Hepatocyte (in vitro differentiated cells): ENCODE data around the gene NSUN3. TPM values are rescaled to one million over a fixed set of nuclear protein-coding genes. Genes with fewer than 3 reads are reported as not detected.

Experiments
- DNase-seq: peaks from one replicate; pipeline ENCODE4 v3.0.0-alpha.2; 2016; ENCODE audit warnings: low spot score
- H2AFZ ChIP-seq: fragments of 200-600 bp; sonication (generic); 2 replicates; pipeline ENCODE4 v1.6.0; 2016; ENCODE audit warnings: antibody characterized with exemption, mild to moderate bottlenecking
- H3K27ac ChIP-seq: fragments of 200-600 bp; sonication (generic); 2 replicates; pipeline ENCODE4 v1.5.1; 2016; ENCODE audit warnings: mild to moderate bottlenecking
- H3K27me3 ChIP-seq: fragments of 200-600 bp; sonication (generic); 2 replicates; pipeline ENCODE4 v1.6.1; 2016
- H3K36me3 ChIP-seq: fragments of 200-600 bp; sonication (generic); replicated peaks from 2 replicates; pipeline ENCODE4 v1.5.1; 2016; ENCODE audit warnings: low read depth; ENCODE audit not compliant: insufficient read depth
- H3K4me1 ChIP-seq: fragments of 200-600 bp; sonication (generic); 2 replicates; pipeline ENCODE4 v1.5.1; 2016; ENCODE audit warnings: mild to moderate bottlenecking, moderate library complexity; ENCODE audit not compliant: insufficient read depth
- H3K4me2 ChIP-seq: fragments of 200-600 bp; sonication (generic); 2 replicates; pipeline ENCODE4 v1.6.0; 2016
- H3K4me3 ChIP-seq: fragments of 200-600 bp; sonication (generic); 2 replicates; pipeline ENCODE4 v1.5.1; 2016; ENCODE audit warnings: mild to moderate bottlenecking
- H3K79me2 ChIP-seq: fragments of 200-600 bp; sonication (generic); 2 replicates; pipeline ENCODE4 v1.6.0; 2017; ENCODE audit warnings: mild to moderate bottlenecking
- H3K9me2 ChIP-seq: fragments of 200-600 bp; sonication (generic); replicated peaks from 2 replicates; pipeline ENCODE4 v1.6.0; 2017; ENCODE audit warnings: mild to moderate bottlenecking; ENCODE audit not compliant: insufficient read depth
- H3K9me3 ChIP-seq: fragments of 200-600 bp; sonication (generic); 2 replicates; pipeline ENCODE4 v1.5.1; 2016; ENCODE audit warnings: low read depth, mild to moderate bottlenecking
- H4K20me1 ChIP-seq: fragments of 200-600 bp; sonication (generic); 2 replicates; pipeline ENCODE4 v1.6.0; 2016; ENCODE audit warnings: mild to moderate bottlenecking; ENCODE audit not compliant: insufficient read depth, poor library complexity, severe bottlenecking
- EZH2 ChIP-seq: fragments of 200-600 bp; sonication (generic); IDR thresholded peaks from 2 replicates; pipeline ENCODE4 v1.6.1; 2016; ENCODE audit warnings: antibody characterized with exemption, mild to moderate bottlenecking, borderline replicate concordance
- EZH2phosphoT487 ChIP-seq: fragments of 200-600 bp; sonication (generic); IDR thresholded peaks from one replicate; pipeline ENCODE4 v1.6.1; 2018; ENCODE audit warnings: antibody characterized with exemption, mild to moderate bottlenecking, low read depth, moderate library complexity; ENCODE audit not compliant: unreplicated experiment, severe bottlenecking
- WGBS: methylation state at CpG from one replicate; pipeline ENCODE4 v1.1.6; 2016; ENCODE audit warnings: low lambda C conversion rate; ENCODE audit errors: missing lambda C conversion rate; 5-methylcytosine and 5-hydroxymethylcytosine counted together
- polyA plus RNA-seq: library from polyadenylated mRNA; unstranded; fragments of >200 nt; fragmentation: Nextera tagmentation; extraction: Ambion mirVana; gene quantifications from 2 replicates; pipeline ENCODE4 v1.2.1, GENCODE V29; 2016
- total RNA-seq: library from RNA; depleted of rRNA; stranded (reverse); fragments of >200 nt; gene quantifications from 2 replicates; pipeline ENCODE4 v1.2.3, GENCODE V29; 2014
- TF ChIP-seq, protein P1 (sequence below): fragments of 200-600 bp; sonication (generic); IDR thresholded peaks from 2 replicates; pipeline ENCODE4 v1.5.1; 2016; ENCODE audit warnings: antibody characterized with exemption, mild to moderate bottlenecking; ENCODE audit not compliant: poor library complexity

NSUN3 gene
- total and polyA plus RNA-seq, 2 experiments from 2014 or later: 4.5 to 9.0 TPM

DNA sequence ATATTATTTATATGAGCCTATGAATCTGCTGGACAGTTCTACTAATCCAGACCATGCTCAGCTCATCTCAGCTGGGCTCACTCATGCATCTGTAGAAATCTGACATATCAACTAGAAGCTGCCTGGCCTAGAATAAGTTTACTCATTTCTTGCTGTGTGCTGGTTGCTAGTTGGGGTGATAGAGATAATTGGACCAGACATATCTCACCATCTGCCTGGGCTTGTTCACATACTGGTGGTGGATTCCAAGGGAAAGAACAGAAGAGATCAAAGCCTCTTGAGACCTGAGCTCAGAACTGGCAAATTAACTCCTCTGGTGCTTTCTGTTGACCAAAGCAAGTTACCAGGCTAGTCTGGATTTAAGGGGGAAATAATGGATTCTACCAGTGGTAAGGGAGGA lies 109.1 kb downstream of the NSUN3 start:
- H3K79me2 ChIP-seq: no peaks in the 10 kb centered on the region
- no peaks in the 10 kb centered on the region for H3K9me3 ChIP-seq
- H2AFZ ChIP-seq: no peak overlapping the region
- no peak for DNase-seq
- no peaks in the 10 kb centered on the region for H4K20me1 ChIP-seq
- no peaks in the 10 kb centered on the region for H3K9me2 ChIP-seq
- TF ChIP-seq EZH2 (no peak), EZH2phosphoT487 (no peak)
- TF ChIP-seq, protein P1, sequence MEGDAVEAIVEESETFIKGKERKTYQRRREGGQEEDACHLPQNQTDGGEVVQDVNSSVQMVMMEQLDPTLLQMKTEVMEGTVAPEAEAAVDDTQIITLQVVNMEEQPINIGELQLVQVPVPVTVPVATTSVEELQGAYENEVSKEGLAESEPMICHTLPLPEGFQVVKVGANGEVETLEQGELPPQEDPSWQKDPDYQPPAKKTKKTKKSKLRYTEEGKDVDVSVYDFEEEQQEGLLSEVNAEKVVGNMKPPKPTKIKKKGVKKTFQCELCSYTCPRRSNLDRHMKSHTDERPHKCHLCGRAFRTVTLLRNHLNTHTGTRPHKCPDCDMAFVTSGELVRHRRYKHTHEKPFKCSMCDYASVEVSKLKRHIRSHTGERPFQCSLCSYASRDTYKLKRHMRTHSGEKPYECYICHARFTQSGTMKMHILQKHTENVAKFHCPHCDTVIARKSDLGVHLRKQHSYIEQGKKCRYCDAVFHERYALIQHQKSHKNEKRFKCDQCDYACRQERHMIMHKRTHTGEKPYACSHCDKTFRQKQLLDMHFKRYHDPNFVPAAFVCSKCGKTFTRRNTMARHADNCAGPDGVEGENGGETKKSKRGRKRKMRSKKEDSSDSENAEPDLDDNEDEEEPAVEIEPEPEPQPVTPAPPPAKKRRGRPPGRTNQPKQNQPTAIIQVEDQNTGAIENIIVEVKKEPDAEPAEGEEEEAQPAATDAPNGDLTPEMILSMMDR: no peak
- H3K27me3 ChIP-seq: no peaks in the 10 kb centered on the region
- H3K4me3 ChIP-seq: no peak overlapping the region
- H3K36me3 ChIP-seq: no peaks in the 10 kb centered on the region
- no peak overlapping the region for H3K27ac ChIP-seq
- peaks cover 6% of the 10 kb centered on the region for H3K4me1 ChIP-seq
- H3K4me2 ChIP-seq: no peak overlapping the region

DNA sequence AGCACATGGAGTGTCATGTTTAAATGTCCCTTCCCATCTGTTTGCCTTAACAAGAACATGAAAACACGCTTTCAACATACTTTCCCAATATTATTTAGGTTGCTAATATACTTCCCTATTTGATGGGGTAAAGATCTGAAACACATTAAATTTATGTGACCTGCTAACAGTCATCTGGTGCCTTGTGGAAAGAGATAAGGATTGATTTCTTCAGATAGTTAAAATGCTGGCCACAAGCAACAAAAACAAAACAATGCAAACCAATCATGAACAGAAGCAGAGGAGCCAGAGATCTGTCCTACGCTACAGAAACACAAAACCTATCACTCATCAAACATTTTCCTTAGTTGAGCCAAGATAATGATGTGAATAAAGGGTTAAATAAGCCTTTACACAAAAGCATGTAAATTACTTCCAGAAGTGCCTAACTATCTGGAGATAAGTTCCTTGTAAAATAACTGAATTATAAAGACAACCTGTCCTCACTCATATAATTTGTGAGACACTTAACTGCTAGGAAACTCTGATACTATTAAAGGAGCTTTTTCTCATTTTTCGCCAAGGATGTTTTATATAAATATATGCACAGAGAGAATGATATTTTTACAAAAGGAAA lies 109.9 kb downstream of the NSUN3 start:
- DNase-seq: no peak
- Histone ChIP-seq H2AFZ (no peak overlapping the region), H3K27me3 (no peaks in the 10 kb centered on the region), H3K9me3 (no peaks in the 10 kb centered on the region), H3K4me1 (peaks cover 6% of the 10 kb centered on the region), H3K4me3 (no peak overlapping the region), H3K79me2 (no peaks in the 10 kb centered on the region), H3K4me2 (no peak overlapping the region), H3K27ac (no peak overlapping the region), H3K36me3 (no peaks in the 10 kb centered on the region), H3K9me2 (no peaks in the 10 kb centered on the region), H4K20me1 (no peaks in the 10 kb centered on the region)
- 55% methylated on average over 3 of the region's 3 CpGs for WGBS
- TF ChIP-seq EZH2phosphoT487 (no peak), EZH2 (no peak)
- TF ChIP-seq, protein P1: no peak

DNA sequence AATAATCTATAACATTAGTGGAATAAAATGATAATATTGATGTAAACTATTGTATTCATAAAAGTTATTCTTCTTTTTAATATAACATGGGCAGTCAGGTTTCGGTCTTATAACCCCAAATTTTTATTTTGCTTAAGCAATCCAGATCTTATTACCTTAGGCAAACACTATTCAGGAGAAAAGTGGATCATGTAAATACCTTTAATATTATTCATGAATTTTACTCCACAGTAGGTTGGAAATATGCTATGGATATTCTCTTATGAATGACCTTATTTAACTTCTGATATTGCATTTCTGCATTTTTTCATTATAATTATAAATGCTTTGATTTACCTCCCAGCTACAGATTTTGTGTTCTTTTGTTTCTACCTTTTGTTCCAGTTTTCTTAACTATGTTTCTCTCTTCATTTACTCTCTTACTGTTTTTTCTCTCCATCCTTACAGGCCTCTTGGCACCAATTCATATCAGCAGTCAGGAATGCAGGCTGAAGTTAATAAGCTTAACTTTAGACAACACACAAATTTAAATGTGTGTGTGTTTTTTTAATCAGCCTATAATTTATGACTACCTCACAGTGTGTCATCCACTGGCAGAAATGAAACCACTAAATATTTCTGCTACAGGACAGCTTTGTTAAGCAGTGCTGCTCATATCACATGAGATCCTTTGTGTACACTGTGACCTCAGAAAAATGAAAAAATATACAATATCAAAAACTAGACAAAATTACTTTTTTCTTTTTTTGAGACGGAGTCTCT lies 111.0 kb downstream of the NSUN3 start:
- Histone ChIP-seq H3K4me1 (peaks cover 6% of the 10 kb centered on the region), H3K27me3 (no peaks in the 10 kb centered on the region), H3K4me2 (no peak overlapping the region), H3K79me2 (no peaks in the 10 kb centered on the region), H3K9me2 (no peaks in the 10 kb centered on the region), H3K9me3 (no peaks in the 10 kb centered on the region), H3K4me3 (no peak overlapping the region), H3K36me3 (no peaks in the 10 kb centered on the region), H3K27ac (no peak overlapping the region), H4K20me1 (no peaks in the 10 kb centered on the region), H2AFZ (no peak overlapping the region)
- TF ChIP-seq EZH2phosphoT487: no peak
- TF ChIP-seq, protein P1: no peak
- TF ChIP-seq EZH2: no peak
- 94% methylated on average over 2 of the region's 2 CpGs for WGBS
- DNase-seq: no peak
